Measurements from ENCODE around the gene ZNF174. TPM values are rescaled to one million over a fixed set of nuclear protein-coding genes. Genes with fewer than 3 reads are reported as not detected.

ZNF174 gene
- total RNA-seq, 3 donors from 2014 or later: 7.5 to 14.5 (median 8.0) TPM

DNA sequence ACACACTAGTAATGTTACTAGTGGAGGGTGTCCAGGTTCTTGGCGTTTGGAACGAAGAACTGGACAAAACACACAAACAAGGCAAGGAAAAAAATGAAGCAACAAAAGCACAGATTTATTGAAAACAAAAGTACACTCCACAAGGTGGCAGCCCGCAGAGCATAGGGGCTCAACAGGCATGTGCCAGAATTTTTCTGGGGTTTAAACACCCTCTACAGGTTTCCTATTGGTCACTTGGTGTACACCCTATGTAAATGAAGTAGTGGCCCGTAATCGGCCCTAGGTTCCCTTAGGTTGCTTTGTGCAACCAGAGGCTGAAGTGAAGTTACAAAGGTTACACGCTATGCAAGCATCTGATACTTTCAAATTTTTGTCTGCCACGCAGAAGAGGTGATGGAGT, 37.2 kb upstream of the ZNF174 start:
- peaks cover 17% of the 10 kb centered on the region for H3K9me3 ChIP-seq
- ATAC-seq: no peak
- H3K4me3 ChIP-seq: no peak overlapping the region
- DNase-seq: no peak
- no peaks in the 10 kb centered on the region for H3K4me1 ChIP-seq (ENCODE audit: low read depth)
- H3K36me3 ChIP-seq (ENCODE audit: low read depth): no peaks in the 10 kb centered on the region
- TF ChIP-seq, protein P1, sequence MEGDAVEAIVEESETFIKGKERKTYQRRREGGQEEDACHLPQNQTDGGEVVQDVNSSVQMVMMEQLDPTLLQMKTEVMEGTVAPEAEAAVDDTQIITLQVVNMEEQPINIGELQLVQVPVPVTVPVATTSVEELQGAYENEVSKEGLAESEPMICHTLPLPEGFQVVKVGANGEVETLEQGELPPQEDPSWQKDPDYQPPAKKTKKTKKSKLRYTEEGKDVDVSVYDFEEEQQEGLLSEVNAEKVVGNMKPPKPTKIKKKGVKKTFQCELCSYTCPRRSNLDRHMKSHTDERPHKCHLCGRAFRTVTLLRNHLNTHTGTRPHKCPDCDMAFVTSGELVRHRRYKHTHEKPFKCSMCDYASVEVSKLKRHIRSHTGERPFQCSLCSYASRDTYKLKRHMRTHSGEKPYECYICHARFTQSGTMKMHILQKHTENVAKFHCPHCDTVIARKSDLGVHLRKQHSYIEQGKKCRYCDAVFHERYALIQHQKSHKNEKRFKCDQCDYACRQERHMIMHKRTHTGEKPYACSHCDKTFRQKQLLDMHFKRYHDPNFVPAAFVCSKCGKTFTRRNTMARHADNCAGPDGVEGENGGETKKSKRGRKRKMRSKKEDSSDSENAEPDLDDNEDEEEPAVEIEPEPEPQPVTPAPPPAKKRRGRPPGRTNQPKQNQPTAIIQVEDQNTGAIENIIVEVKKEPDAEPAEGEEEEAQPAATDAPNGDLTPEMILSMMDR (IDR thresholded peaks at IDR 0.05): no peak
- intact Hi-C loops (cut with DNase I, micrococcal nuclease): no loop called here

DNA sequence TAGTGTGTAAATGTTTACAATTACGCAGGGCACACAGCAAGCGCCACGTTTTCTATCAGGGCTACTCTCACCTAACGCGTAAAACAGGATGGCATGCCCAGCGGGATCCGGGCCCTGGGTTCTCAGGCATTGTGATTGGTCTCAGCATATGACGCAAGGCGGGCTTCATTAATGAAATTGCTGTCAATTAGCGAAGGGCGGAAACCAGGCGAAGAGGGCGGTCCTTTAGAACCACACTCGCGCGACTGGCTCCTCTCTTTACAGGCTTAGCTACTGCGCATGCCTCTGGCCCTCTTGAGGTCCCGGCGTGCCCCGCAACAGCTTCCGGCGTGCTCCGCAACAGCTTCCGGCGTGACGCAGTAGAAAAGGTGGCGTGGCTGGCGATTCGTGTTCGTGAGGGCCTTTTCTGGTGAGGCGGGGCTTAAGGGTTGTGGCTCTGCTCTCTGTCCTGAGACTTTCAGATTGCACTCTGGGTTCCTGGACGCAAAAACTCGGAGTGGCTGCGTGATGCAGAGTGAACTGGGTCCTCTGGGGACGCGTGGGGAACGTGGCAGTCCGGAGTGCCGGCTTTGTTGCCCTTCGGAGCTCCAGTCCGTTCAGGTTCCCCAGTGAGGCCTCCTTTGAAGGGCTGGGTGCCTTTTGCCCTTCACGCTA, 36.1 kb upstream of the ZNF174 start:
- DNase-seq (peak; percentile 82 to 91 (median 85)), ATAC-seq (peak; percentile 100)
- intact Hi-C loops (cut with DNase I, micrococcal nuclease): no loop called here
- Histone ChIP-seq H3K36me3 (ENCODE audit: low read depth) (no peaks in the 10 kb centered on the region), H3K9me3 (peaks cover 17% of the 10 kb centered on the region), H3K4me1 (ENCODE audit: low read depth) (no peaks in the 10 kb centered on the region), H3K4me3 (peak overlapping the region; percentile 17)
- TF ChIP-seq, protein P1 (IDR thresholded peaks at IDR 0.05): no peak

DNA sequence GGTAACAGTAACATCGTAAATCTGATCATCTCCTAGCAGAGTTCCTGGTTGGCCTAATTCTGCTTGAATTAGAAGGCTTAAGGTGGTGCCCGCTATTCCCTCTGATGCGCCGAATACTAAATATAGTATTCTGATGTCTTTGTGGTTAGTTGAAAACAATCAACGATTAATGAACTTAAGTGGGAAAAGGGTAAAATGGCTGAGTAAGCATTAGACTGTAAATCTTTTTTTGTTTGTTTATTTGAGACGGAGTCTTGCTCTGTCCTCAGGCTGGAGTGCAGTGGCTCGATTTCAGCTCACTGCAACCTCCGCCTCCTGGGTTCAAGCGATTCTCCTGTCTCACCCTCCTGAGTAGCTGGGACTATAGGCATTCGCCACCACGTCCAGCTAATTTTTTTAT, 31.9 kb upstream of the ZNF174 start:
- no peaks in the 10 kb centered on the region for H3K4me1 ChIP-seq (ENCODE audit: low read depth)
- intact Hi-C loops (cut with DNase I, micrococcal nuclease): no loop called here
- DNase-seq (no peak), ATAC-seq (no peak)
- H3K36me3 ChIP-seq (ENCODE audit: low read depth): no peaks in the 10 kb centered on the region
- peaks cover 20% of the 10 kb centered on the region for H3K9me3 ChIP-seq
- H3K4me3 ChIP-seq: no peak overlapping the region
- TF ChIP-seq, protein P1 (IDR thresholded peaks at IDR 0.05): no peak

- intact Hi-C loops (cut with DNase I, micrococcal nuclease): no loop called here
- ATAC-seq (no peak), DNase-seq (no peak)
- Histone ChIP-seq H3K4me1 (ENCODE audit: low read depth) (no peaks in the 10 kb centered on the region), H3K4me3 (no peak overlapping the region), H3K36me3 (ENCODE audit: low read depth) (no peaks in the 10 kb centered on the region), H3K9me3 (peaks cover 65% of the 10 kb centered on the region)
- TF ChIP-seq, protein P1 (IDR thresholded peaks at IDR 0.05): no peak
Measured at GRCh38 chr16:3375680-3376079, 25.3 kb upstream of the ZNF174 start.

DNA sequence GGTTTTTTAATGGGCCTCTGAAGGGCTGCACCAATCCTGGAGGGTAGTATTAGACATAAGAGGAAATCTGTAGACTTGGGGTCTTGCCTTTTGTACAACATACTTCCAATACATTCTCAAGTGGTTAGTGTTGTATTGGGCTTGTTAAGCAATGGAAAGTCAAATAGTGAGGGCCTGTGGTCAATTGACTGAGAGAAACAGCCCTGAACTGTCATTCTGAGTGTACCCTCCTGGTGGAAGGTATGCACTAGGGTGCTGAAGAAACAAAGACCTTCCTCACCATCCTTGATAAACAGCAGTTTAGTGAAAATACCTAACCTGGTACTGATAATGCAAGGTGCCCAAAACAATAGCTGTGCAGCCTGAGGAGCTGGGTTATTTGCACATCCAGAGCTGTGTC, 23.1 kb upstream of the ZNF174 start:
- H3K4me1 ChIP-seq (ENCODE audit: low read depth): no peaks in the 10 kb centered on the region
- ATAC-seq (no peak), DNase-seq (no peak)
- peaks cover 88% of the 10 kb centered on the region for H3K9me3 ChIP-seq
- TF ChIP-seq, protein P1 (IDR thresholded peaks at IDR 0.05): no peak
- intact Hi-C loops (cut with DNase I, micrococcal nuclease): no loop called here
- H3K36me3 ChIP-seq (ENCODE audit: low read depth): peaks cover under 1% of the 10 kb centered on the region
- H3K4me3 ChIP-seq: no peak overlapping the region

- intact Hi-C loops (cut with DNase I, micrococcal nuclease): no loop called here
- Histone ChIP-seq H3K9me3 (peaks cover 91% of the 10 kb centered on the region), H3K36me3 (ENCODE audit: low read depth) (peaks cover 14% of the 10 kb centered on the region), H3K4me1 (ENCODE audit: low read depth) (no peaks in the 10 kb centered on the region), H3K4me3 (no peak overlapping the region)
- TF ChIP-seq, protein P1 (IDR thresholded peaks at IDR 0.05): no peak
- ATAC-seq (no peak), DNase-seq (no peak)
Measured at GRCh38 chr16:3383045-3383448, 18.0 kb upstream of the ZNF174 start.
